ENCODE data around the gene EFNA4. TPM values are rescaled to one million over a fixed set of nuclear protein-coding genes. Genes with fewer than 3 reads are reported as not detected.
A peak's percentile ranks its signal among the peaks of the same experiment; 100 is the strongest.

Gene EFNA4
- total and polyA plus RNA-seq, 2 donors from 2014 or later, result 7.6 to 11.8 TPM

GRCh38 chr1:155052439-155053395 is 10.8 kb upstream of the EFNA4 start:
- Histone ChIP-seq H3K9me3 (ENCODE audit: control insufficient read depth in 2 of 3, insufficient read depth in 1 of 3, low read length in 3 of 3) (no peaks in the 10 kb centered on the region), H3K27me3 (ENCODE audit: control insufficient read depth, insufficient read depth, low read length) (no peaks in the 10 kb centered on the region), H3K9ac (ENCODE audit: low read length in 3 of 3) (peak overlapping the region in 1 of 3 donors; percentile 80), H3K4me1 (ENCODE audit: control insufficient read depth in 2 of 3, insufficient read depth in 2 of 3, low read depth in 1 of 3, low read length in 3 of 3) (peaks cover 0 to 16% (median 8%) of the 10 kb centered on the region in 3 donors), H3K36me3 (ENCODE audit: control insufficient read depth in 2 of 3, insufficient read depth in 3 of 3, low read length in 3 of 3) (no peaks in the 10 kb centered on the region), H3K27ac (ENCODE audit: low read depth in 2 of 2, low read length in 2 of 2) (peak overlapping the region in 1 of 2 donors; percentile 51), H3K4me3 (ENCODE audit: low read length in 3 of 3) (peak overlapping the region in 2 of 3 donors; percentile 56 to 70)
- DNase-seq (peak in 1 of 5 donors; percentile 82), FAIRE-seq (no peak)
- intact Hi-C loops (cut with DNase I), result no loop called here
- TF ChIP-seq, protein P1, sequence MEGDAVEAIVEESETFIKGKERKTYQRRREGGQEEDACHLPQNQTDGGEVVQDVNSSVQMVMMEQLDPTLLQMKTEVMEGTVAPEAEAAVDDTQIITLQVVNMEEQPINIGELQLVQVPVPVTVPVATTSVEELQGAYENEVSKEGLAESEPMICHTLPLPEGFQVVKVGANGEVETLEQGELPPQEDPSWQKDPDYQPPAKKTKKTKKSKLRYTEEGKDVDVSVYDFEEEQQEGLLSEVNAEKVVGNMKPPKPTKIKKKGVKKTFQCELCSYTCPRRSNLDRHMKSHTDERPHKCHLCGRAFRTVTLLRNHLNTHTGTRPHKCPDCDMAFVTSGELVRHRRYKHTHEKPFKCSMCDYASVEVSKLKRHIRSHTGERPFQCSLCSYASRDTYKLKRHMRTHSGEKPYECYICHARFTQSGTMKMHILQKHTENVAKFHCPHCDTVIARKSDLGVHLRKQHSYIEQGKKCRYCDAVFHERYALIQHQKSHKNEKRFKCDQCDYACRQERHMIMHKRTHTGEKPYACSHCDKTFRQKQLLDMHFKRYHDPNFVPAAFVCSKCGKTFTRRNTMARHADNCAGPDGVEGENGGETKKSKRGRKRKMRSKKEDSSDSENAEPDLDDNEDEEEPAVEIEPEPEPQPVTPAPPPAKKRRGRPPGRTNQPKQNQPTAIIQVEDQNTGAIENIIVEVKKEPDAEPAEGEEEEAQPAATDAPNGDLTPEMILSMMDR (IDR thresholded peaks at IDR 0.05; ENCODE audit: borderline replicate concordance, extremely low read depth, insufficient read depth), result no peak

DNA sequence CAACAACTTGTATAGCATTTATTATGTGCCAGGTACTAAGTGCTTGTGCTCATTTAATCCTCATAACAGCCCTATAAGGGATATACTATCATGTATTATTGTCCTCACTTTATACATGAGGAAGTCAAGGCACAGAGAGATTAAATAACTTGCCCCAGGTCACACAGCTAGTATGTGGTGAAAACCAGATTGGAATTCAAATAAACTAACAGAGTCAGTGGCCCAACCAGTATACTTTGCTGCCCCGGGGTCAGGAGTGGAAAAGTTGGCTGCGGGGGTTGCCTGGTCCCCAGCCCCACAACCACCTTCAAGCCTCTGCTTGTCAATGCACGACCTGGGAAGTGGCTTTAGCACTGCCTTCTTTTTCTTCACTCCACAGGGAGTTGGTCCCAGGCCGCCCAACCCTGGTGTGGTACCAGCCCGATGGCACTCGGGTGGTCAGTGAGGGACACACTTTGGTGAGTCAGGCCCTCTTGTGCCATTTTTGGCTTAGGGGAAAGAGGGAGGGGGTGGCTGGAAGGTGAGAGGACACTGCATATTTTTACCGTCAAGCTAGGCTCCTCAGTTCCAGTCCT is 9.9 kb upstream of the EFNA4 start:
- no peak for FAIRE-seq
- H3K36me3 ChIP-seq (ENCODE audit: control insufficient read depth in 2 of 3, insufficient read depth in 3 of 3, low read length in 3 of 3), result no peaks in the 10 kb centered on the region
- H3K9ac ChIP-seq (ENCODE audit: low read length in 3 of 3), result no peak overlapping the region
- H3K4me3 ChIP-seq (ENCODE audit: low read length in 3 of 3), result no peak overlapping the region
- no peaks in the 10 kb centered on the region for H3K9me3 ChIP-seq (ENCODE audit: control insufficient read depth in 2 of 3, insufficient read depth in 1 of 3, low read length in 3 of 3)
- no peak overlapping the region for H3K27ac ChIP-seq (ENCODE audit: low read depth in 2 of 2, low read length in 2 of 2)
- TF ChIP-seq, protein P1 (IDR thresholded peaks at IDR 0.05; ENCODE audit: borderline replicate concordance, extremely low read depth, insufficient read depth), result no peak
- intact Hi-C loops (cut with DNase I), result no loop called here
- peak in 1 of 5 donors; percentile 53 for DNase-seq
- H3K4me1 ChIP-seq (ENCODE audit: control insufficient read depth in 2 of 3, insufficient read depth in 2 of 3, low read depth in 1 of 3, low read length in 3 of 3), result peaks cover 0 to 16% (median 8%) of the 10 kb centered on the region in 3 donors
- no peaks in the 10 kb centered on the region for H3K27me3 ChIP-seq (ENCODE audit: control insufficient read depth, insufficient read depth, low read length)

GRCh38 chr1:155057104-155057503 is 6.4 kb upstream of the EFNA4 start:
- Histone ChIP-seq H3K36me3 (ENCODE audit: control insufficient read depth in 2 of 3, insufficient read depth in 3 of 3, low read length in 3 of 3) (no peaks in the 10 kb centered on the region), H3K9me3 (ENCODE audit: control insufficient read depth in 2 of 3, insufficient read depth in 1 of 3, low read length in 3 of 3) (no peaks in the 10 kb centered on the region), H3K27me3 (ENCODE audit: control insufficient read depth, insufficient read depth, low read length) (no peaks in the 10 kb centered on the region), H3K9ac (ENCODE audit: low read length in 3 of 3) (no peak overlapping the region), H3K27ac (ENCODE audit: low read depth in 2 of 2, low read length in 2 of 2) (no peak overlapping the region), H3K4me1 (ENCODE audit: control insufficient read depth in 2 of 3, insufficient read depth in 2 of 3, low read depth in 1 of 3, low read length in 3 of 3) (peaks cover 0 to 9% (median 4%) of the 10 kb centered on the region in 3 donors), H3K4me3 (ENCODE audit: low read length in 3 of 3) (no peak overlapping the region)
- TF ChIP-seq, protein P1 (IDR thresholded peaks at IDR 0.05; ENCODE audit: borderline replicate concordance, extremely low read depth, insufficient read depth), result no peak
- intact Hi-C loops (cut with DNase I), result no loop called here
- FAIRE-seq, result no peak
- DNase-seq, result peak in 1 of 5 donors; percentile 58
